Kidney (tissue), 14 donors: ENCODE results near the gene PSMD1. TPM values are rescaled to one million over a fixed set of nuclear protein-coding genes. Genes with fewer than 3 reads are reported as not detected.

Experiments used
- DNase-seq, 5 donors: peaks; one replicate each; pipeline ENCODE4 v3.0.0-alpha.2; 2013 to 2020
- FAIRE-seq: peaks from 2 replicates; lab custom pipeline; 2012; peaks lifted over from hg19 to GRCh38; lab: Jason Lieb, UNC
- H3K27ac ChIP-seq, 2 donors: one replicate each; pipeline ENCODE4 v1.7.0; 2013; ENCODE audit warnings: low read depth in 2 of 2, low read length in 2 of 2, inconsistent platforms in 1 of 2
- H3K27me3 ChIP-seq: one replicate; pipeline ENCODE4 v1.7.1; 2013; ENCODE audit warnings: low read length, inconsistent platforms; ENCODE audit not compliant: control insufficient read depth, insufficient read depth
- H3K36me3 ChIP-seq, 3 donors: one replicate each; pipeline versions ENCODE4 v1.7.0 to v1.7.1; 2013; ENCODE audit warnings: low read length in 3 of 3, control low read depth in 1 of 3, inconsistent platforms in 1 of 3; ENCODE audit not compliant: insufficient read depth in 3 of 3, control insufficient read depth in 2 of 3
- H3K4me1 ChIP-seq, 3 donors: one replicate each; pipeline versions ENCODE4 v1.7.0 to v1.7.1; 2013; ENCODE audit warnings: low read length in 3 of 3, inconsistent platforms in 1 of 3, low read depth in 1 of 3; ENCODE audit not compliant: control insufficient read depth in 2 of 3, insufficient read depth in 2 of 3
- H3K4me3 ChIP-seq, 3 donors: one replicate each; pipeline versions ENCODE4 v1.7.0 to v1.8.1; 2013; ENCODE audit warnings: low read length in 3 of 3, control low read depth in 1 of 3, inconsistent platforms in 1 of 3
- H3K9ac ChIP-seq, 3 donors: one replicate each; pipeline versions ENCODE4 v1.7.0 to v1.7.1; 2013; ENCODE audit warnings: low read length in 3 of 3, control low read depth in 1 of 3, inconsistent platforms in 1 of 3
- H3K9me3 ChIP-seq, 3 donors: one replicate each; pipeline versions ENCODE4 v1.7.0 to v1.7.1; 2013; ENCODE audit warnings: low read length in 3 of 3, control low read depth in 1 of 3, inconsistent platforms in 1 of 3; ENCODE audit not compliant: control insufficient read depth in 2 of 3, insufficient read depth in 1 of 3
- CTCF ChIP-seq: IDR thresholded peaks from 3 replicates; pipeline ENCODE4 v1.5.1; 2012; ENCODE audit warnings: mild to moderate bottlenecking, moderate library complexity, borderline replicate concordance; ENCODE audit not compliant: insufficient read depth; ENCODE audit errors: extremely low read depth
- intact Hi-C: fragments of 100-400 bp; cut with DNase I; formaldehyde crosslinking; loops from one replicate; pipeline ENCODE4 v1.11.1; 2022
- polyA plus RNA-seq: library from polyadenylated mRNA; stranded (reverse); fragments of 350-450 nt; fragmentation: Illumina TruSeq; extraction: RNeasy Lipid Tissue Mini Kit (QIAGEN cat#74804); gene quantifications from one replicate; pipeline ENCODE4 v1.2.3, GENCODE V29; 2014; ENCODE audit warnings: low read depth, low replicate concordance; ENCODE audit not compliant: insufficient read depth
- total RNA-seq: library from RNA; stranded (reverse); fragmentation: NEBNext Ultra II Directional; extraction: Animal tissue kit (Norgen Biotek cat#: 25700); gene quantifications from one replicate; pipeline ENCODE4 v1.2.1, GENCODE V29; 2021
- donor health status: control.
- donor health status: control.
- donor health status: control.
- donor health status: control.
- donor health status: control.
- donor health status: DM: yes; HTN: yes; CAD: no.
- donor health status: Normal renal cell carcinoma (clear cell type).

The PSMD1 gene
- total and polyA plus RNA-seq, 2 donors from 2014 or later, result 75.6 to 95.4 TPM

GRCh38 chr2:231088754-231089153 lies 32.1 kb downstream of the PSMD1 start:
- Histone ChIP-seq H3K9ac (no peak overlapping the region), H3K27ac (no peak overlapping the region), H3K4me3 (no peak overlapping the region), H3K4me1 (no peaks in the 10 kb centered on the region), H3K36me3 (peaks cover 10 to 31% (median 24%) of the 10 kb centered on the region in 3 donors), H3K27me3 (no peaks in the 10 kb centered on the region), H3K9me3 (no peaks in the 10 kb centered on the region)
- no peak for DNase-seq
- TF ChIP-seq CTCF, result no peak
- no peak for FAIRE-seq
- intact Hi-C loops, result no loop called here

GRCh38 chr2:231093933-231094332 lies 37.3 kb downstream of the PSMD1 start:
- Histone ChIP-seq H3K9ac (no peak overlapping the region), H3K27me3 (no peaks in the 10 kb centered on the region), H3K36me3 (peaks cover 3 to 16% (median 5%) of the 10 kb centered on the region in 3 donors), H3K4me3 (no peak overlapping the region), H3K9me3 (peaks cover 0 to 5% (median 0%) of the 10 kb centered on the region in 3 donors), H3K4me1 (no peaks in the 10 kb centered on the region), H3K27ac (no peak overlapping the region)
- no peak for TF ChIP-seq CTCF
- FAIRE-seq (no peak), DNase-seq (no peak)
- intact Hi-C loops, result no loop called here

- Histone ChIP-seq H3K27me3 (no peaks in the 10 kb centered on the region), H3K27ac (no peak overlapping the region), H3K9ac (no peak overlapping the region), H3K9me3 (peaks cover 0 to 10% (median 0%) of the 10 kb centered on the region in 3 donors), H3K4me3 (no peak overlapping the region), H3K36me3 (peaks cover 2 to 24% (median 5%) of the 10 kb centered on the region in 3 donors), H3K4me1 (no peaks in the 10 kb centered on the region)
- TF ChIP-seq CTCF, result no peak
- FAIRE-seq, result no peak
- intact Hi-C loops, result no loop called here
- DNase-seq, result no peak
These were observed 38.2 kb downstream of the PSMD1 start for GRCh38 chr2:231094736-231095346.
